H9 (cell line): ENCODE measurements around the gene PEX16. TPM values are rescaled to one million over a fixed set of nuclear protein-coding genes. Genes with fewer than 3 reads are reported as not detected.
A peak's percentile ranks its signal among the peaks of the same experiment; 100 is the strongest.

Experiments
- DNase-seq: peaks from one replicate; pipeline ENCODE4 v3.0.0-alpha.2; 2017
- H2AFZ ChIP-seq: one replicate; pipeline ENCODE4 v1.6.1; 2013; ENCODE audit warnings: mild to moderate bottlenecking, low read length, control low read depth, moderate library complexity
- H2AK5ac ChIP-seq: 2 replicates; pipeline ENCODE4 v1.6.1; 2013; ENCODE audit warnings: low read length, control low read depth, mixed read lengths; ENCODE audit not compliant: insufficient read length
- H2BK120ac ChIP-seq: one replicate; pipeline ENCODE4 v1.6.1; 2013; ENCODE audit warnings: low read depth, mild to moderate bottlenecking, low read length, control low read depth, inconsistent platforms; ENCODE audit not compliant: poor library complexity, severe bottlenecking
- H2BK12ac ChIP-seq: 2 replicates; pipeline ENCODE4 v1.6.1; 2013; ENCODE audit warnings: low read length, control low read depth, mixed read lengths, low read depth; ENCODE audit not compliant: insufficient read length
- H2BK15ac ChIP-seq: 2 replicates; pipeline ENCODE4 v1.6.1; 2013; ENCODE audit warnings: low read depth, low read length, control low read depth
- H2BK20ac ChIP-seq: one replicate; pipeline ENCODE4 v1.6.1; 2013; ENCODE audit warnings: low read depth, mild to moderate bottlenecking, low read length, control low read depth, inconsistent platforms; ENCODE audit not compliant: poor library complexity, severe bottlenecking
- H2BK5ac ChIP-seq: 2 replicates; pipeline ENCODE4 v1.6.1; 2013; ENCODE audit warnings: low read length, control low read depth, mixed read lengths; ENCODE audit not compliant: insufficient read length
- H3K14ac ChIP-seq: 2 replicates; pipeline ENCODE4 v1.6.1; 2013; ENCODE audit warnings: low read length, control low read depth; ENCODE audit not compliant: insufficient read depth
- H3K18ac ChIP-seq: 2 replicates; pipeline ENCODE4 v1.6.1; 2013; ENCODE audit warnings: low read depth, mild to moderate bottlenecking, mixed read lengths, low read length, control low read depth; ENCODE audit not compliant: insufficient read length
- H3K23ac ChIP-seq: 2 replicates; pipeline ENCODE4 v1.6.1; 2013; ENCODE audit warnings: low read length, control low read depth, mixed read lengths, low read depth; ENCODE audit not compliant: insufficient read length
- H3K23me2 ChIP-seq: 2 replicates; pipeline ENCODE4 v1.6.1; 2013; ENCODE audit warnings: low read depth, mild to moderate bottlenecking, mixed read lengths, low read length, control low read depth; ENCODE audit not compliant: insufficient read length, poor library complexity, severe bottlenecking
- H3K27ac ChIP-seq: 2 replicates; pipeline ENCODE4 v1.5.1; 2013; ENCODE audit warnings: low read length, control low read depth, mixed read lengths, low read depth; ENCODE audit not compliant: insufficient read length
- H3K27me3 ChIP-seq: 2 replicates; pipeline ENCODE4 v1.6.1; 2013; ENCODE audit warnings: low read length, control low read depth, inconsistent platforms; ENCODE audit not compliant: insufficient read depth
- H3K4ac ChIP-seq: 2 replicates; pipeline ENCODE4 v1.6.1; 2013; ENCODE audit warnings: low read depth, mild to moderate bottlenecking, control low read depth, inconsistent platforms, low read length, moderate library complexity
- H3K4me1 ChIP-seq: 2 replicates; pipeline ENCODE4 v1.6.1; 2013; ENCODE audit warnings: low read length, control low read depth, inconsistent platforms; ENCODE audit not compliant: insufficient read depth
- H3K4me2 ChIP-seq: 2 replicates; pipeline ENCODE4 v1.6.1; 2013; ENCODE audit warnings: low read length, control low read depth, mixed read lengths; ENCODE audit not compliant: insufficient read length, insufficient read depth
- H3K56ac ChIP-seq: 2 replicates; pipeline ENCODE4 v1.6.1; 2013; ENCODE audit warnings: low read depth, mild to moderate bottlenecking, mixed read lengths, low read length, control low read depth; ENCODE audit not compliant: insufficient read length
- H3K79me1 ChIP-seq: 2 replicates; pipeline ENCODE4 v1.6.1; 2013; ENCODE audit warnings: low read depth, mild to moderate bottlenecking, moderate library complexity, low read length, control low read depth, inconsistent platforms; ENCODE audit not compliant: insufficient read depth, poor library complexity, severe bottlenecking
- H3K79me2 ChIP-seq: 2 replicates; pipeline ENCODE4 v1.6.1; 2013; ENCODE audit warnings: low read length, control low read depth, inconsistent platforms; ENCODE audit not compliant: insufficient read depth
- H3K9ac ChIP-seq: 2 replicates; pipeline ENCODE4 v1.6.1; 2013; ENCODE audit warnings: low read length, control low read depth, mixed read lengths; ENCODE audit not compliant: insufficient read length; ENCODE audit errors: extremely low read depth
- H3K9me3 ChIP-seq: one replicate; pipeline ENCODE4 v1.6.1; 2013; ENCODE audit warnings: low read depth, low read length, inconsistent platforms; ENCODE audit not compliant: control insufficient read depth
- H3T11ph ChIP-seq: one replicate; pipeline ENCODE4 v1.6.1; 2013; ENCODE audit warnings: mild to moderate bottlenecking, low read length, control low read depth, inconsistent platforms
- H4K20me1 ChIP-seq: one replicate; pipeline ENCODE4 v1.6.1; 2013; ENCODE audit not compliant: control insufficient read depth, insufficient read length, insufficient read depth
- H4K5ac ChIP-seq: 2 replicates; pipeline ENCODE4 v1.6.1; 2013; ENCODE audit warnings: low read depth, mild to moderate bottlenecking, mixed read lengths, low read length, control low read depth; ENCODE audit not compliant: insufficient read length
- H4K8ac ChIP-seq: replicated peaks from 2 replicates; pipeline ENCODE4 v1.6.1; 2013; ENCODE audit warnings: low read length, control low read depth, mixed read lengths, low read depth; ENCODE audit not compliant: insufficient read length
- H4K91ac ChIP-seq: 2 replicates; pipeline ENCODE4 v1.6.1; 2013; ENCODE audit warnings: low read depth, mild to moderate bottlenecking, moderate library complexity, mixed read lengths, low read length, control low read depth; ENCODE audit not compliant: insufficient read length
- H3K27ac Mint-ChIP-seq, 3 experiments: 2 replicates in 2 of 3; 3 replicates in 1 of 3; pipeline ENCODE4 v1.8.0; 2020 to 2021; ENCODE audit warnings: mixed read lengths in 3 of 3, mild to moderate bottlenecking in 1 of 3, moderate library complexity in 1 of 3
- H3K27me3 Mint-ChIP-seq: 2 replicates; pipeline ENCODE4 v1.8.0; 2021; ENCODE audit warnings: low read depth, mild to moderate bottlenecking, moderate library complexity, mixed read lengths
- H3K36me3 Mint-ChIP-seq, 3 experiments: 2 replicates in 2 of 3; 3 replicates in 1 of 3; pipeline ENCODE4 v1.8.0; 2020 to 2021; ENCODE audit warnings: low read depth in 3 of 3, mixed read lengths in 3 of 3; ENCODE audit not compliant: insufficient read depth in 1 of 3
- H3K4me1 Mint-ChIP-seq, 2 experiments: 2 replicates each; pipeline ENCODE4 v1.8.0; 2020; ENCODE audit warnings: mixed read lengths in 2 of 2
- H3K4me3 Mint-ChIP-seq, 2 experiments: 2 replicates in 1 of 2; 3 replicates in 1 of 2; pipeline ENCODE4 v1.8.0; 2020 to 2021; ENCODE audit warnings: mild to moderate bottlenecking in 2 of 2, mixed read lengths in 2 of 2, moderate library complexity in 1 of 2
- H3K9me3 Mint-ChIP-seq, 2 experiments: 2 replicates in 1 of 2; 3 replicates in 1 of 2; pipeline ENCODE4 v1.8.0; 2020; ENCODE audit warnings: mild to moderate bottlenecking in 2 of 2, mixed read lengths in 2 of 2, moderate library complexity in 1 of 2
- CTCF ChIP-seq: fragments of 200-600 bp; sonication (generic); conservative IDR thresholded peaks from 3 replicates; pipeline ENCODE4 v1.8.0; 2021; ENCODE audit warnings: antibody characterized with exemption, mild to moderate bottlenecking
- WGBS: extraction: QIAGEN DNeasy Blood & Tissue Kit; methylation state at CpG from one replicate; pipeline ENCODE4 v1.1.7; 2013; ENCODE audit warnings: missing lambda C conversion rate, low lambda C conversion rate, mixed read lengths; ENCODE audit not compliant: insufficient read length; ENCODE audit errors: extremely low coverage; 5-methylcytosine and 5-hydroxymethylcytosine counted together
- total RNA-seq: library from RNA; stranded (reverse); gene quantifications from 2 replicates; pipeline ENCODE4 v1.2.1, GENCODE V29; 2021

PEX16 gene
- total RNA-seq, 1 experiment from 2014 or later, result 30.8 TPM

DNA sequence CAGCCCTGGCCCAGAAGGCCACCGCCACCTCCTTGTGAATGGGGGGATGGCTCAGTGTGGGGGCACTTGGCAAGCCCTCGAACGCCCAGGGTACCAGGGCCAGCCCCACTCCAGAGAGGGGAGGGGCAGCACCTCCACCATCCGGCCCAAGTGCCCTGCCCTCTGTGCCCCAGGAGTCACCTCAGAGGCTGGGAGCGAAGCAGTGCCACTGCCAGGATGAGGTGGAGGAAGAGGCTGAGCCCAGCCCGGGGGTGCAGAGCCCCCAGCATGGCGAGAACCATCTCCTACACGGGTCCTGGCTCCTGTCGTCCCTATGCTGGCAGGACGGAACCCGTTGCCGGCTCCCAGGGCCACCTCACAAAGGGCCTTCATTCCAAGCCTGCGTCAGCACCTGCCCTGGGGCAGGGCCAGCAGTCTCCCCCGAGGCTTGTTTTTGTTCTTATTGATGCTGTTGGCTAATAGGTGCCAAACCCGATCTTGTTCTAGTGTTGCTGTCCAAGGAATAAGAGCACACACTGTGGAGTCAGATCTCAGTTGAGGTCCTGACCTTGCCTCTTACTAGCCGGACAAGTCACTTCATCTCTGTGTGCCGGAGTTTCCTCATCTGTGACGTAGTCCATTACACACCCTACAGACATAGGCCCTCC is 10.6 kb downstream of the PEX16 start, which contains the start of gene FREY1:
FREY1 (minus strand) TSS at position 307 of the 647 bp plus-strand sequence; CDS start at position 281, 26 bp downstream.
- Histone ChIP-seq H3K79me2 (no peaks in the 10 kb centered on the region), H3T11ph (no peak within 1 kb of the TSS), H3K9ac (no peak within 1 kb of the TSS), H3K4me1 (no peaks in the 10 kb centered on the region), H4K91ac (no peak within 1 kb of the TSS), H4K8ac (no peak within 1 kb of the TSS), H3K18ac (no peak within 1 kb of the TSS), H3K23ac (no peak within 1 kb of the TSS), H2BK5ac (no peak within 1 kb of the TSS), H3K27ac (no peak within 1 kb of the TSS), H3K23me2 (no peaks in the 10 kb centered on the region), H3K27me3 (no peaks in the 10 kb centered on the region), H2BK15ac (no peak within 1 kb of the TSS), H2BK120ac (no peak within 1 kb of the TSS), H3K14ac (peak within 1 kb of the TSS; percentile 1; the same call in 1 of the 2 replicates), H2AK5ac (no peak within 1 kb of the TSS), H2BK12ac (no peak within 1 kb of the TSS), H3K9me3 (no peaks in the 10 kb centered on the region), H3K56ac (no peak within 1 kb of the TSS), H2AFZ (no peak within 1 kb of the TSS), H4K20me1 (no peaks in the 10 kb centered on the region), H2BK20ac (no peak within 1 kb of the TSS), H3K4me2 (no peak within 1 kb of the TSS), H3K79me1 (no peaks in the 10 kb centered on the region), H4K5ac (no peak within 1 kb of the TSS), H3K4ac (no peak within 1 kb of the TSS)
- no peak for DNase-seq
- no peaks in the 10 kb centered on the region for H3K27me3 Mint-ChIP-seq
- H3K4me3 Mint-ChIP-seq, result no peak within 1 kb of the TSS
- H3K4me1 Mint-ChIP-seq, result peaks cover 2 to 4% of the 10 kb centered on the region in 2 experiments; a peak in 2 of 4 replicates
- peak within 1 kb of the TSS in 2 of 3 experiments; percentile 79 to 86; a peak in 4 of 7 replicates for H3K27ac Mint-ChIP-seq
- no peaks in the 10 kb centered on the region for H3K9me3 Mint-ChIP-seq
- peaks cover 10 to 40% (median 29%) of the 10 kb centered on the region in 3 experiments for H3K36me3 Mint-ChIP-seq
- WGBS, result no CpG with 5 or more reads among the region's 18 CpGs
- TF ChIP-seq CTCF, result no peak
